Colonic mucosa (tissue), 4 donors: ENCODE data around the gene R3HDM1. TPM values are rescaled to one million over a fixed set of nuclear protein-coding genes. Genes with fewer than 3 reads are reported as not detected.

Experiments
- DNase-seq: peaks from one replicate; pipeline ENCODE4 v3.0.0-alpha.2; 2020
- H3K27ac ChIP-seq: fragments of 200-600 bp; one replicate; pipeline ENCODE4 v1.8.0; 2021
- H3K27me3 ChIP-seq: fragments of 200-600 bp; one replicate; pipeline ENCODE4 v1.8.0; 2021
- H3K36me3 ChIP-seq: fragments of 200-600 bp; one replicate; pipeline ENCODE4 v1.8.0; 2021
- H3K4me1 ChIP-seq: fragments of 200-600 bp; one replicate; pipeline ENCODE4 v1.8.0; 2021; ENCODE audit warnings: mild to moderate bottlenecking
- H3K4me3 ChIP-seq: fragments of 200-600 bp; one replicate; pipeline ENCODE4 v1.8.0; 2021
- H3K9ac ChIP-seq, 2 donors: one replicate each; pipeline ENCODE4 v1.7.0; 2013; ENCODE audit warnings: control low read depth in 2 of 2, low read depth in 2 of 2, low read length in 2 of 2
- H3K9me3 ChIP-seq: fragments of 200-600 bp; one replicate; pipeline ENCODE4 v1.8.0; 2021
- CTCF ChIP-seq: fragments of 200-600 bp; IDR thresholded peaks from one replicate; pipeline ENCODE4 v1.8.0; 2022; ENCODE audit warnings: antibody characterized with exemption, mild to moderate bottlenecking
- intact Hi-C: fragments of 100-400 bp; cut with DNase I; formaldehyde crosslinking; loops from one replicate; pipeline ENCODE4 v1.14.1; 2022
- total RNA-seq, 2 donors: library from RNA; stranded (reverse); fragmentation: NEBNext Ultra II Directional in 1 of 2; extraction: Animal tissue kit (Norgen Biotek cat#: 25700) in 1 of 2; gene quantifications; one replicate each; pipeline ENCODE4 v1.2.1, GENCODE V29; 2021
- donor health status: healthy.
- donor health status: DM: no; HTN: no; CAD: no.
- donor health status: DM: no; HTN: no; CAD: no.

R3HDM1 gene
- total RNA-seq, 2 donors from 2014 or later: 22.7 to 34.2 TPM

- H3K27ac ChIP-seq: no peak overlapping the region
- H3K36me3 ChIP-seq: no peaks in the 10 kb centered on the region
- H3K4me3 ChIP-seq: no peak overlapping the region
- no peak overlapping the region for H3K9ac ChIP-seq
- no peaks in the 10 kb centered on the region for H3K9me3 ChIP-seq
- TF ChIP-seq CTCF: no peak
- intact Hi-C loops: no loop called here
- no peaks in the 10 kb centered on the region for H3K27me3 ChIP-seq
- no peaks in the 10 kb centered on the region for H3K4me1 ChIP-seq
- DNase-seq: no peak
Observed at GRCh38 chr2:135590619-135591260, 59.5 kb downstream of the R3HDM1 start.

GRCh38 chr2:135600915-135601314 lies 69.6 kb downstream of the R3HDM1 start:
- Histone ChIP-seq H3K27ac (no peak overlapping the region), H3K4me1 (no peaks in the 10 kb centered on the region), H3K36me3 (no peaks in the 10 kb centered on the region), H3K9me3 (no peaks in the 10 kb centered on the region), H3K27me3 (no peaks in the 10 kb centered on the region), H3K4me3 (no peak overlapping the region), H3K9ac (no peak overlapping the region)
- intact Hi-C loops: no loop called here
- no peak for DNase-seq
- TF ChIP-seq CTCF: no peak

GRCh38 chr2:135603543-135603942 lies 72.3 kb downstream of the R3HDM1 start:
- TF ChIP-seq CTCF: no peak
- H3K4me1 ChIP-seq: no peaks in the 10 kb centered on the region
- no peak overlapping the region for H3K9ac ChIP-seq
- H3K27ac ChIP-seq: no peak overlapping the region
- no peak overlapping the region for H3K4me3 ChIP-seq
- H3K36me3 ChIP-seq: no peaks in the 10 kb centered on the region
- intact Hi-C loops: no loop called here
- DNase-seq: no peak
- no peaks in the 10 kb centered on the region for H3K9me3 ChIP-seq
- no peaks in the 10 kb centered on the region for H3K27me3 ChIP-seq

GRCh38 chr2:135607561-135607960 lies 76.3 kb downstream of the R3HDM1 start:
- no peak overlapping the region for H3K4me3 ChIP-seq
- H3K4me1 ChIP-seq: no peaks in the 10 kb centered on the region
- no peaks in the 10 kb centered on the region for H3K9me3 ChIP-seq
- no peak for DNase-seq
- no peak overlapping the region for H3K9ac ChIP-seq
- intact Hi-C loops: no loop called here
- no peak for TF ChIP-seq CTCF
- H3K27ac ChIP-seq: no peak overlapping the region
- no peaks in the 10 kb centered on the region for H3K27me3 ChIP-seq
- H3K36me3 ChIP-seq: no peaks in the 10 kb centered on the region

GRCh38 chr2:135612319-135612718 lies 81.0 kb downstream of the R3HDM1 start:
- no peak for TF ChIP-seq CTCF
- intact Hi-C loops: no loop called here
- H3K4me3 ChIP-seq: no peak overlapping the region
- no peaks in the 10 kb centered on the region for H3K36me3 ChIP-seq
- no peaks in the 10 kb centered on the region for H3K4me1 ChIP-seq
- H3K9ac ChIP-seq: no peak overlapping the region
- no peak overlapping the region for H3K27ac ChIP-seq
- DNase-seq: no peak
- H3K9me3 ChIP-seq: no peaks in the 10 kb centered on the region
- no peaks in the 10 kb centered on the region for H3K27me3 ChIP-seq
